SK-N-SH (cell line): ENCODE measurements around the gene TC2N. TPM values are rescaled to one million over a fixed set of nuclear protein-coding genes. Genes with fewer than 3 reads are reported as not detected.

Experiments used
- CTCF ChIA-PET: fragments of 300-600, 350-600 bp; formaldehyde crosslinking; extraction: SDS; loops from one replicate; lab custom pipeline; 2021; lab: Yijun Ruan, JAX
- POLR2A ChIA-PET: fragments of 350-600 bp; sonication (Branson Sonifier 250); formaldehyde crosslinking; extraction: SDS; loops from one replicate; lab custom pipeline; 2020; ENCODE audit warnings: antibody characterized with exemption, inconsistent platforms; lab: Yijun Ruan, JAX
- DNase-seq: peaks from one replicate; pipeline ENCODE4 v3.0.0; 2012
- H2AFZ ChIP-seq: fragments of 200-600 bp; sonication (generic); 2 replicates; pipeline ENCODE4 v1.8.1; 2016; ENCODE audit warnings: antibody characterized with exemption, mild to moderate bottlenecking, low read depth
- H3F3A ChIP-seq: fragments of 200-600 bp; sonication (generic); replicated peaks from 2 replicates; pipeline ENCODE3; 2016; ENCODE audit warnings: antibody characterized with exemption, mild to moderate bottlenecking; ENCODE audit not compliant: insufficient read depth
- H3K27ac ChIP-seq, 2 experiments: fragments of 200-500 bp in 1 of 2; fragments of 200-600 bp in 1 of 2; sonication (Bioruptor generic) in 1 of 2; sonication (generic), shearing (Covaris generic) in 1 of 2; 2 replicates each; pipeline versions ENCODE4 v1.5.1 to v1.6.1; 2014 to 2016; ENCODE audit warnings: low read depth in 2 of 2, inconsistent platforms in 1 of 2, low read length in 1 of 2, mild to moderate bottlenecking in 1 of 2, mixed read lengths in 1 of 2
- H3K27me3 ChIP-seq: fragments of 200-600 bp; sonication (generic), shearing (Covaris generic); 2 replicates; pipeline ENCODE4 v1.6.1; 2016; ENCODE audit warnings: mixed run types; ENCODE audit not compliant: insufficient read depth
- H3K36me3 ChIP-seq, 2 experiments: fragments of 200-500 bp in 1 of 2; fragments of 200-600 bp in 1 of 2; sonication (Bioruptor generic) in 1 of 2; sonication (generic) in 1 of 2; replicated peaks in 1 of 2; 2 replicates each; pipeline versions ENCODE3 to v1.5.1; 2014 to 2016; ENCODE audit warnings: low read length in 1 of 2, mild to moderate bottlenecking in 1 of 2; ENCODE audit not compliant: insufficient read depth in 2 of 2, control insufficient read depth in 1 of 2
- H3K4me1 ChIP-seq, 2 experiments: fragments of 200-500 bp in 1 of 2; fragments of 200-600 bp in 1 of 2; sonication (Bioruptor generic) in 1 of 2; sonication (generic), shearing (Covaris generic) in 1 of 2; 2 replicates each; pipeline versions ENCODE4 v1.5.1 to v1.6.1; 2014 to 2016; ENCODE audit warnings: low read depth in 1 of 2, low read length in 1 of 2, mixed run types in 1 of 2; ENCODE audit not compliant: insufficient read depth in 2 of 2, control insufficient read depth in 1 of 2
- H3K4me2 ChIP-seq: fragments of 200-600 bp; sonication (generic), shearing (Covaris generic); 2 replicates; pipeline ENCODE4 v1.6.1; 2017; ENCODE audit warnings: mixed run types
- H3K4me3 ChIP-seq, 2 experiments: fragments of 200-500 bp in 1 of 2; fragments of 200-600 bp in 1 of 2; sonication (Bioruptor generic) in 1 of 2; sonication (generic), shearing (Covaris generic) in 1 of 2; 2 replicates each; pipeline versions ENCODE4 v1.5.1 to v1.8.1; 2014 to 2016; ENCODE audit warnings: low read depth in 2 of 2, inconsistent platforms in 1 of 2, low read length in 1 of 2, mild to moderate bottlenecking in 1 of 2, mixed read lengths in 1 of 2, moderate library complexity in 1 of 2
- H3K79me2 ChIP-seq: fragments of 200-600 bp; sonication (generic); 2 replicates; pipeline ENCODE4 v1.8.1; 2017; ENCODE audit warnings: mild to moderate bottlenecking; ENCODE audit not compliant: insufficient read depth
- H3K9ac ChIP-seq: fragments of 200-600 bp; sonication (generic); 2 replicates; pipeline ENCODE4 v1.6.1; 2017; ENCODE audit warnings: mixed run types
- H3K9me2 ChIP-seq: fragments of 200-600 bp; sonication (generic); 2 replicates; pipeline ENCODE4 v1.6.1; 2017; ENCODE audit warnings: mixed run types
- H3K9me3 ChIP-seq: fragments of 200-600 bp; sonication (generic); 2 replicates; pipeline ENCODE4 v1.6.1; 2017; ENCODE audit warnings: mixed run types, mild to moderate bottlenecking, moderate library complexity
- H4K20me1 ChIP-seq: fragments of 200-600 bp; sonication (generic); 2 replicates; pipeline ENCODE4 v1.6.1; 2017; ENCODE audit warnings: mild to moderate bottlenecking, mixed run types; ENCODE audit not compliant: insufficient read depth
- CTCF ChIP-seq: fragments of 200-600 bp; sonication (generic); IDR thresholded peaks from 2 replicates; pipeline ENCODE4 v1.6.1; 2017; ENCODE audit warnings: antibody characterized with exemption, mild to moderate bottlenecking, moderate library complexity
- EP300 ChIP-seq, 2 experiments: IDR thresholded peaks; 2 replicates each; pipeline versions ENCODE4 v1.4.0 to v1.6.1; 2012; ENCODE audit warnings: borderline replicate concordance in 1 of 2, low read depth in 1 of 2, low read length in 1 of 2
- FOSL2 ChIP-seq: IDR thresholded peaks from 2 replicates; pipeline ENCODE4 v1.4.0; 2012; ENCODE audit warnings: low read depth, mild to moderate bottlenecking, moderate library complexity, borderline replicate concordance
- FOXJ3 ChIP-seq: sonication (generic); formaldehyde crosslinking; IDR thresholded peaks from 2 replicates; pipeline ENCODE4 v1.5.1; 2020; ENCODE audit warnings: mild to moderate bottlenecking, missing genetic modification reagents
- GABPA ChIP-seq: IDR thresholded peaks from 2 replicates; pipeline ENCODE4 v1.4.0; 2012; ENCODE audit warnings: low read depth, mild to moderate bottlenecking
- MXI1 ChIP-seq: IDR thresholded peaks from 2 replicates; pipeline ENCODE4 v1.6.1; 2012; ENCODE audit warnings: mild to moderate bottlenecking, low read depth, low read length, improper control_type of control experiment
- USF1 ChIP-seq: IDR thresholded peaks from 2 replicates; pipeline ENCODE4 v1.4.0; 2012; ENCODE audit warnings: low read depth, borderline replicate concordance
- YY1 ChIP-seq: IDR thresholded peaks from 2 replicates; pipeline ENCODE4 v1.4.0; 2012; ENCODE audit warnings: low read depth, mild to moderate bottlenecking
- ZBTB33 ChIP-seq: IDR thresholded peaks from 2 replicates; pipeline ENCODE4 v1.4.0; 2012; ENCODE audit warnings: low read depth, borderline replicate concordance
- WGBS: methylation state at CpG from one replicate; pipeline ENCODE4 v1.1.6; 2017; ENCODE audit warnings: low lambda C conversion rate; 5-methylcytosine and 5-hydroxymethylcytosine counted together
- polyA plus RNA-seq, 3 experiments: library from polyadenylated mRNA; depleted of rRNA; stranded (reverse); fragments of >200 nt; gene quantifications; 2 replicates each; pipeline ENCODE4 v1.2.3, GENCODE V29; 2012

Gene TC2N
- polyA plus RNA-seq, 1 of the 3 experiments (the other 2 are of a cell fraction), result not detected

GRCh38 chr14:91890291-91890749 is 23.0 kb upstream of the TC2N start (continued):
- TF ChIP-seq GABPA (no peak), USF1 (no peak), MXI1 (no peak)

GRCh38 chr14:91889477-91890211 is 22.3 kb upstream of the TC2N start:
- CTCF ChIA-PET, result no interaction called here

More at GRCh38 chr14:91889477-91890211, 22.3 kb upstream of the TC2N start:
- Histone ChIP-seq H3K79me2 (no peaks in the 10 kb centered on the region), H3K9me2 (no peaks in the 10 kb centered on the region), H3K36me3 (peaks cover 8 to 59% of the 10 kb centered on the region in 2 experiments), H3K9ac (no peak overlapping the region), H3K27me3 (no peaks in the 10 kb centered on the region), H3K9me3 (no peaks in the 10 kb centered on the region), H3K4me2 (no peak overlapping the region), H3K4me1 (no peaks in the 10 kb centered on the region), H2AFZ (no peak overlapping the region), H3K27ac (no peak overlapping the region), H3K4me3 (no peak overlapping the region), H4K20me1 (no peaks in the 10 kb centered on the region), H3F3A (no peaks in the 10 kb centered on the region)
- no peak for DNase-seq
- 72% methylated on average over 8 of the region's 13 CpGs for WGBS
- POLR2A ChIA-PET, result no interaction called here
- TF ChIP-seq EP300 (IDR thresholded peaks at IDR 0.05; ENCODE audit: borderline replicate concordance in 1 of 2, low read depth in 1 of 2, low read length in 1 of 2) (no peak), FOSL2 (no peak), CTCF (no peak), YY1 (no peak), ZBTB33 (no peak), FOXJ3 (CRISPR knock-in tag) (no peak), MXI1 (no peak)
